SK-N-SH (cell line): ENCODE measurements around the gene METTL2B.
"Not testable (repeated sequence)": the region's sequence is repeated elsewhere in the genome, so short reads cannot be mapped to it uniquely, and the experiment has no call there.

ENCODE experiments used
- EP300 ChIP-seq, 2 experiments: IDR thresholded peaks; 2 replicates each; pipeline versions ENCODE4 v1.4.0 to v1.6.1; 2012; ENCODE audit warnings: borderline replicate concordance in 1 of 2, low read depth in 1 of 2, low read length in 1 of 2
- FOXM1 ChIP-seq: IDR thresholded peaks from 2 replicates; pipeline ENCODE4 v1.4.0; 2012; ENCODE audit warnings: low read depth, mild to moderate bottlenecking
- GATA2 ChIP-seq: sonication (generic); formaldehyde crosslinking; IDR thresholded peaks from 2 replicates; pipeline ENCODE4 v1.5.0; 2020; ENCODE audit warnings: mild to moderate bottlenecking, missing genetic modification reagents
- JUND ChIP-seq: IDR thresholded peaks from 2 replicates; pipeline ENCODE4 v1.4.0; 2012
- MXI1 ChIP-seq: IDR thresholded peaks from 2 replicates; pipeline ENCODE4 v1.6.1; 2012; ENCODE audit warnings: mild to moderate bottlenecking, low read depth, low read length, improper control_type of control experiment
- RAD21 ChIP-seq: IDR thresholded peaks from 2 replicates; pipeline ENCODE4 v1.6.1; 2012; ENCODE audit warnings: mild to moderate bottlenecking, low read length
- SIN3A ChIP-seq: IDR thresholded peaks from 2 replicates; pipeline ENCODE4 v1.6.1; 2012; ENCODE audit warnings: low read depth, mild to moderate bottlenecking, low read length, moderate library complexity, borderline replicate concordance
- YY1 ChIP-seq: IDR thresholded peaks from 2 replicates; pipeline ENCODE4 v1.4.0; 2012; ENCODE audit warnings: low read depth, mild to moderate bottlenecking
- TF ChIP-seq, protein P1 (sequence below): IDR thresholded peaks from 2 replicates; pipeline ENCODE4 v1.4.0; 2012; ENCODE audit warnings: low read depth, borderline replicate concordance
- TF ChIP-seq, protein P2 (sequence below): fragments of 150-350 bp; IDR thresholded peaks from 2 replicates; pipeline ENCODE4 v1.6.1; 2016; ENCODE audit warnings: mild to moderate bottlenecking, low read depth, low read length
- TF ChIP-seq, protein P3 (sequence below): fragments of 200-600 bp; sonication (generic); IDR thresholded peaks from 2 replicates; pipeline ENCODE4 v1.6.1; 2017; ENCODE audit warnings: antibody characterized with exemption, mild to moderate bottlenecking, moderate library complexity

DNA sequence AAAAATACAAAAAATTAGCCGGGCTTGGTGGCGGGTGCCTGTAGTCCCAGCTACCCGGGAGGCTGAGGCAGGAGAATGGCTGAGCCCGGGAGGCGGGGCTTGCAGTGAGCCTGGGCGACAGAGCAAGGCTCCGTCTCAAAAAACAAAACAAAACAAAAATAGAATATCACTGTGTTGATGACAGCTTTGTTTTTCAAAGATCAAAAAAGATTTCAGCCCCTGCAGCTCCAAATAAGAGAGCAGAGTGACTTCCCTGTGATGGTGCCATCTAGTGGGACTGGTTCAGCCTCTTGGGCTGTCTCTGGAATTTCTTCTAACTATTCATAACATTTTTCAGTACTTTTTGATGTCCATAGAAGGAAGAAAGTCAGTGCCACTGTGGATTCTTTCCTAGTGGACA, 60.9 kb downstream of the METTL2B start:
- not testable (repeated sequence) for TF ChIP-seq EP300 (IDR thresholded peaks at IDR 0.05; ENCODE audit: borderline replicate concordance in 1 of 2, low read depth in 1 of 2, low read length in 1 of 2); MXI1; GATA2 (CRISPR knock-in tag); FOXM1; SIN3A; JUND; YY1
- TF ChIP-seq, protein P1, sequence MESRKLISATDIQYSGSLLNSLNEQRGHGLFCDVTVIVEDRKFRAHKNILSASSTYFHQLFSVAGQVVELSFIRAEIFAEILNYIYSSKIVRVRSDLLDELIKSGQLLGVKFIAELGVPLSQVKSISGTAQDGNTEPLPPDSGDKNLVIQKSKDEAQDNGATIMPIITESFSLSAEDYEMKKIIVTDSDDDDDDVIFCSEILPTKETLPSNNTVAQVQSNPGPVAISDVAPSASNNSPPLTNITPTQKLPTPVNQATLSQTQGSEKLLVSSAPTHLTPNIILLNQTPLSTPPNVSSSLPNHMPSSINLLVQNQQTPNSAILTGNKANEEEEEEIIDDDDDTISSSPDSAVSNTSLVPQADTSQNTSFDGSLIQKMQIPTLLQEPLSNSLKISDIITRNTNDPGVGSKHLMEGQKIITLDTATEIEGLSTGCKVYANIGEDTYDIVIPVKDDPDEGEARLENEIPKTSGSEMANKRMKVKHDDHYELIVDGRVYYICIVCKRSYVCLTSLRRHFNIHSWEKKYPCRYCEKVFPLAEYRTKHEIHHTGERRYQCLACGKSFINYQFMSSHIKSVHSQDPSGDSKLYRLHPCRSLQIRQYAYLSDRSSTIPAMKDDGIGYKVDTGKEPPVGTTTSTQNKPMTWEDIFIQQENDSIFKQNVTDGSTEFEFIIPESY: not testable (repeated sequence)
- TF ChIP-seq, protein P2, sequence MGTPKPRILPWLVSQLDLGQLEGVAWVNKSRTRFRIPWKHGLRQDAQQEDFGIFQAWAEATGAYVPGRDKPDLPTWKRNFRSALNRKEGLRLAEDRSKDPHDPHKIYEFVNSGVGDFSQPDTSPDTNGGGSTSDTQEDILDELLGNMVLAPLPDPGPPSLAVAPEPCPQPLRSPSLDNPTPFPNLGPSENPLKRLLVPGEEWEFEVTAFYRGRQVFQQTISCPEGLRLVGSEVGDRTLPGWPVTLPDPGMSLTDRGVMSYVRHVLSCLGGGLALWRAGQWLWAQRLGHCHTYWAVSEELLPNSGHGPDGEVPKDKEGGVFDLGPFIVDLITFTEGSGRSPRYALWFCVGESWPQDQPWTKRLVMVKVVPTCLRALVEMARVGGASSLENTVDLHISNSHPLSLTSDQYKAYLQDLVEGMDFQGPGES: not testable (repeated sequence)
- TF ChIP-seq, protein P3, sequence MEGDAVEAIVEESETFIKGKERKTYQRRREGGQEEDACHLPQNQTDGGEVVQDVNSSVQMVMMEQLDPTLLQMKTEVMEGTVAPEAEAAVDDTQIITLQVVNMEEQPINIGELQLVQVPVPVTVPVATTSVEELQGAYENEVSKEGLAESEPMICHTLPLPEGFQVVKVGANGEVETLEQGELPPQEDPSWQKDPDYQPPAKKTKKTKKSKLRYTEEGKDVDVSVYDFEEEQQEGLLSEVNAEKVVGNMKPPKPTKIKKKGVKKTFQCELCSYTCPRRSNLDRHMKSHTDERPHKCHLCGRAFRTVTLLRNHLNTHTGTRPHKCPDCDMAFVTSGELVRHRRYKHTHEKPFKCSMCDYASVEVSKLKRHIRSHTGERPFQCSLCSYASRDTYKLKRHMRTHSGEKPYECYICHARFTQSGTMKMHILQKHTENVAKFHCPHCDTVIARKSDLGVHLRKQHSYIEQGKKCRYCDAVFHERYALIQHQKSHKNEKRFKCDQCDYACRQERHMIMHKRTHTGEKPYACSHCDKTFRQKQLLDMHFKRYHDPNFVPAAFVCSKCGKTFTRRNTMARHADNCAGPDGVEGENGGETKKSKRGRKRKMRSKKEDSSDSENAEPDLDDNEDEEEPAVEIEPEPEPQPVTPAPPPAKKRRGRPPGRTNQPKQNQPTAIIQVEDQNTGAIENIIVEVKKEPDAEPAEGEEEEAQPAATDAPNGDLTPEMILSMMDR: peak; percentile 75
- TF ChIP-seq RAD21: peak; percentile 24; the same call in 1 of the 2 replicates
